ENCODE measurements around the gene PAX2.

DNA sequence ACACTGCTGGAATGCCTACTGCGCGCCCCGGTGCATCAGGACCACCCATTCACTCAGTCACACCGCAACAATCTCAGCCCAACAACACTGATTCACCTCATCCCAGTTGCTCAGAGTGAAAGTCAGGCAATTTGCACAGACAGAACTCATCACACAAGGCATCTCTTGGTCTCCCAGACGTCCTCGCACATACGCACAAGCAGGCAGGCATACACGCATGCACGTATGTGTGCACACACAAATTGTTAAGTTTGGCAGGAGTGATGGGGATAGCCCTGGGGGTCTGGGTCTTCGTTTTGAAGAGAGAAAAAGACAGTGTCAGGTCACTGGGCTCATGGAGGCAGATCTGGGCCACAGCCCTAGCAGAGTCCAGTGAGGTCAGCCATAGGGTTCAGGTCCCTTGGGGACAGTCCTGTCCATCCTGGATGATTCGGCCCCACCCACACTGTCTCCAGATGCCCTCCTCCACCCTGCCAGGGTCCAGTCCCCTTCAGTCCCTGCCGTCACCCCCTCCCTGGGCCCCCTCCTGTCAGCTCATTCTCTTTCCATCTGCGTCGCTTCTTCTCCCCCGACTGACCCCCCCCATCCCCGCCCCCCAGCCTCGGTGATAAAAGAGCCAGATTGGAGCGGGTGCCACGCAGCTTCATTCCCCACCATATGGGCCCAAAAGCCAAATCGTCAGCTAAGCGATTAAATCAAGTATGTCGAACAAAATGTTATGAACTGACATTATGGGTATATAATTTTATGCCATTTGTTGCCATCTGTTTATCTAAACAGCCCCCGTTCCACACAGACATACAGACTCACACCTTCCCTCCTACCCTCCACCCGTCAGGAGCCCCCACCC, 118.9 kb downstream of the PAX2 start:
- TF ChIP-seq HOXD1 (CRISPR knock-in tag; IDR thresholded peaks at IDR 0.05): no peak
- no peak for TF ChIP-seq ZBTB20 (CRISPR knock-in tag; IDR thresholded peaks at IDR 0.05; ENCODE audit: borderline replicate concordance, low read depth)
- TF ChIP-seq ZNF275 (CRISPR knock-in tag; IDR thresholded peaks at IDR 0.05; ENCODE audit: borderline replicate concordance): no peak
- no peak for TF ChIP-seq ZNF777 (CRISPR knock-in tag; IDR thresholded peaks at IDR 0.05)
- TF ChIP-seq RELA (CRISPR knock-in tag; IDR thresholded peaks at IDR 0.05): no peak
- TF ChIP-seq SRF (IDR thresholded peaks at IDR 0.05; ENCODE audit: low read depth, low read length): no peak
- no peak for TF ChIP-seq CTCF (CRISPR knock-in tag; IDR thresholded peaks at IDR 0.05)
- TF ChIP-seq SUZ12 (IDR thresholded peaks at IDR 0.05; ENCODE audit: low read depth, low read length): no peak
- TF ChIP-seq ATF4 (CRISPR knock-in tag; IDR thresholded peaks at IDR 0.05): no peak
- TF ChIP-seq ZNF253 (CRISPR knock-in tag; IDR thresholded peaks at IDR 0.05; ENCODE audit: borderline replicate concordance): no peak

All from HepG2 (cell line).